ENCODE data around the gene SEPTIN12.

Gene SEPTIN12

GRCh38 chr16:4783951-4784336 lies 4.2 kb downstream of the SEPTIN12 start:
- no peak for DNase-seq (ENCODE audit: low spot score)

DNA sequence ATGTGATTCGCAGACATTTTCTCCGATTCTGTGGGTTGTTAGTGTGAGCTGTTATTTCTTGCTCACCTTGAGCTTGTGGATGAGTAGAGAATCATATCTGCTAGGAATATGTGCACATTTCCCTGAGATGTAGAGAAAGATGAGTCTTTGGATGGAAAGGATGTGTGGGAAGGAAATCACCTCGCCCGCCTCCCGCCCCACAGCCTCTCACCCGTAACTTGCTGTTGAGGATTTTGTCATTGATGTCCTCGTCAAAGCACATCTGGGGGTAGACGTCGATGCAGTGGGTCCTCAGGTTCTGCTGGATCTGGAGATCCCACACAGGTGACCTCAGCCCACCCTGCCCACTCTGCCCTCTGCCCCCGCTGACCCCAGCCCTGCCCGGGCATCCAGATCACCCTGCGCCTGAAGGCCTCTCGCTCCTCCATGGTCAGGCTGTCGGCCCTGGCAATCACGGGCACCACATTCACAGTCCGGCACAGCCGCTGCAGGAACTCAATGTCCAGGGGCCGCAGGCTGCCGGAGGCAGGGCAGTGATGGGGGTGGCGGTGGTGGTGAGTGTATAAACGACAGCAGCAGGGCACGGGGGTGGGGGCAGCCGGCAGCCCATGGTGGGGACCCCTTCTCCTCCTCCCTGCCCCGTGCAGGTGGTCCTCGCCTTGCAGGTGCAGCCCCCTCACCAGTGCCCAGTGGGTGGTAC lies 4.7 kb downstream of the SEPTIN12 start:
- no peak for DNase-seq (ENCODE audit: low spot score)

- no peak for DNase-seq (ENCODE audit: low spot score)
These were observed 7.9 kb downstream of the SEPTIN12 start for GRCh38 chr16:4780235-4780634.

GRCh38 chr16:4778050-4778392 lies 10.1 kb downstream of the SEPTIN12 start:
- DNase-seq (ENCODE audit: low spot score): no peak

- no peak for DNase-seq (ENCODE audit: low spot score)
These were observed 10.7 kb downstream of the SEPTIN12 start for GRCh38 chr16:4777339-4778049.

DNA sequence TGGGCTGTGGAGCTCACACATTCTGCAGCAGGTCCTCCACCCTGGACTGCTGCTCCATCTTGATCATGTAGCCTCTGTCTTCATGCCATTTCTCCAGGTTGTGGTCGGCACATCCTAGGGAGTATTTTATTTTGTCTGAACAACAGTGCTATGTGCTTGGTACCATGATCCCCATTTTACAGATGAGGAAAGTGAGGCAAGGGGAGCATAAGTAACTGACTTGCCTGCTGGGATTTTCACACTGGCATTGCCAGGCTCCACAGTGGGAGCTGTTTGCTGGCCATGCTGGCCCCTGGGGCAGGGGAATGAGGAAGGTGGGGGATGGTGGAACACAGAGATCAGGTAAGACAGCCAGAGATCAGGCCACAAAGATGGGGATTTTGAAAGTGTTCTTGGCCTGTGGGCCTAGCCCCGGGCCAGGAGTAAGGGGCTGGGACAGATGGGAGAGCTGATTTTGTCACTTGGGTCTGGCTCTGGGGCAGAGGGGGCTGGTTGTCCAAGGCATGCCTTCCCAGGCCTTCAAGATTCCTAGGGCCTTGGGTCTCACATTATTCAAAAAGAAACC lies 11.9 kb downstream of the SEPTIN12 start:
- no peak for DNase-seq (ENCODE audit: low spot score)

DNA sequence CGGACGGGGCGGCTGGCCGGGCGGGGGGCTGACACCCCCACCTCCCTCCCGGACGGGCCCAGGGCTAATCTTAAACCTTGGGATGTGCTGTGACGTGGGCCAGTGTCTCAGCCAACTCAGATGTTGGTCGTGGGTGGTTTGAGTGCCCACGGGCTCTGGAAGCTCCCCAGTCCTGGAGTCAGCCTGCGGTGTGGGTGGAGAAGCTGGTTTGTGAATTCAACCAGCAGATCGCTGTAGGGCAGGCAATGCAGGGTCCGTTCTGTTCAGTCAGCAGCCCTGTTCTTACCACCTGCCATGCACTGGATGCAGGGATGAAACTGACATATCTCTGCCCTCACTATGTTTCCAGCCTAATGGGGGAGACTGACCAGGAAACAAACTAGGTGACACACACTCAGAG lies 13.1 kb downstream of the SEPTIN12 start:
- no peak for DNase-seq (ENCODE audit: low spot score)

- no peak for DNase-seq (ENCODE audit: low spot score)
These were observed 15.8 kb downstream of the SEPTIN12 start for GRCh38 chr16:4772351-4772750.

DNA sequence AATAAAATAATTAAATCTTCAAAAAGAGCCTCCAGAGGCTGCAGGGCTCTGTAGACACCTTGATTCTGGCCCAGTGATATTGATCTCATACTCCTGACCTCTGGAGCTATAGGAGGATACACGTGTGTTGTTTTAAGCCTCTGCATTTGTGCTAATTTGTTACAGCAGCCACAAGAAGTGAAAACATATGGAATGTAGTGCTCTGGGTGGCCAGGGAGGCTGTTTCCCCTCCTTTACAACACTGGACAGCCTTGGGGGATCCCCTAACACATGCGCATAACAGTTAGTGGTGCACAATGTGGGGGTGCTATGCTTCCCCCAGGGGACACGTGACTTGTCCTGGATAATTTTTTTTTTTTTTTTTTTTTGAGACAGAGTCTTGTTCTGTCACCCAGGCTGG lies 16.5 kb downstream of the SEPTIN12 start:
- DNase-seq (ENCODE audit: low spot score): no peak

DNA sequence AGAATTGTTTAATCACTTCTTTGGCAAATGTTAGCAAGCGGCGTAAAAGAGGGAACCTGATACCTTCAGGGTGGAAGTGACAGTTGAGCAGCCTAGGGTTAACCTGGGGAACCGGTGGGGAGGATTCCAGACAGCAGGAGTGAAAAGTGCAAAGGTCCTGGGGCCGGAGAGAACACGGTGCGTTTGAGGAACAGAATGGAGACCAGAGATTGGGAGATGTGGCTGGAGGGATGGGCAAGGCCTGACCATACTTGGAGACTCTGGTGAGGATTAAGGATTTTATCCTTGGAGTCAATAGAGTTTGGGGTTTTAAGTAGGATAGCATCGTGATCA lies 18.9 kb downstream of the SEPTIN12 start:
- DNase-seq (ENCODE audit: low spot score): no peak

- DNase-seq (ENCODE audit: low spot score): peak; percentile 90
These were observed 19.4 kb downstream of the SEPTIN12 start for GRCh38 chr16:4768549-4769305.

GRCh38 chr16:4767872-4768548 lies 20.1 kb downstream of the SEPTIN12 start:
- no peak for DNase-seq (ENCODE audit: low spot score)

DNA sequence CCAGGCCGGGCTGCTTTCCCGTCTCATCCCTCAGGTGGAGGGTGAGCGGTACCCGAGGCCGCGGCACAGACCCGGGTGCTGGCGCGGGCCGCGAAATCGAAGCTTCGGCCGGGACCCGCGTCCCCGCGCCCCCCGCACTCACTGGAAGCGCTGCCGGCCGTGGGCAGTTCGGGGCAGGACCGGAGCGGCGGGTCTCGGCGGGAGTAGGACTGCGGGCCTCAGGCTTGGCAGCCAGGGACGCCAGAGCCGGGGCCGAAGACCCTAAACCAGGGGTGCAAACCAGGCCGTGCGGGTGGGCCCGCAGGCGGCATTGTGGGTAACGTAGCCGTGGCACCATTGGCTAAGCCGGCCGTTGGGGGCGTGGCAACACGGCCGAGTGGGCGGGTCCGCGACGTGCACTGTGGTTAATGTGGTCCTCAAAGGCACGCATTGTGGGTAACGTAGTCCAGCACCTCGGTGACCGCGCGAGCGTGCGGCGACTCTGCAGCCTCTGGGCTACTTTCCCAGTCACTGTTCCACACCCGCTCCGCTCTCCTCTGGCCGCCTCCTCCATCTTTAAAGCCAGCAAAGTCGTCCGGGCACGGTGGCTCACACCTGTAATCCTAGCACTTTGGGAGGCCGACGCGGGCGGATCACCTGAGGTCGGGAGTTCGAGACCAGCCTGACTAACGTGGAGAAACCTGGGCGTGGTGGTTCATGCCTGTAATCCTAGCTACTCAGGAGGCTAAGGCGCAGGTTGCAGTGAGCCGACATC lies 21.1 kb downstream of the SEPTIN12 start, which contains the start of gene ZNF500:
TSS of gene ZNF500 (minus strand) at position 288 of the 754 bp plus-strand sequence. CDS start 1,184 bp downstream, outside the sequence.
- DNase-seq (ENCODE audit: low spot score): peak; percentile 97

GRCh38 chr16:4765511-4766474 lies 22.4 kb downstream of the SEPTIN12 start:
- no peak for DNase-seq (ENCODE audit: low spot score)

DNA sequence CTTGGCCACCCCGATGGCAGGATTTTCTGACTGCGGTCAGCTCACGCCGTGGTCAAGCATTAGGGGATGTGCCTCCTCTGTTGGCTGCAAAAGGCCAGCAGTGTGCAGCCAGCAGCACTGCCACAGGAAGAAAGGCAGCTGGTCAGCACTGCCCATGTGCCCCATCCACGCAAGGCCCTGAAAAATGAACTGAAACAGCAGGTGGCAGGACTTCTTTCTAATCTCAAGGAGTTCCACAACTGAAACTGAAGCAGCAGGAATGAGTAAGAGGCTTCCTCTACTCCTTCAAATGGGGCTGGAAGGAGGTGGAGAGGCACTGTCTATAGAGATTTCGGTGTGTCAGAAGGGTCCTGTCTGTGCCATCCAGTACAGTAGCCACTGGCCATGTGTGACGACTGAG lies 24.4 kb downstream of the SEPTIN12 start:
- no peak for DNase-seq (ENCODE audit: low spot score)

DNA sequence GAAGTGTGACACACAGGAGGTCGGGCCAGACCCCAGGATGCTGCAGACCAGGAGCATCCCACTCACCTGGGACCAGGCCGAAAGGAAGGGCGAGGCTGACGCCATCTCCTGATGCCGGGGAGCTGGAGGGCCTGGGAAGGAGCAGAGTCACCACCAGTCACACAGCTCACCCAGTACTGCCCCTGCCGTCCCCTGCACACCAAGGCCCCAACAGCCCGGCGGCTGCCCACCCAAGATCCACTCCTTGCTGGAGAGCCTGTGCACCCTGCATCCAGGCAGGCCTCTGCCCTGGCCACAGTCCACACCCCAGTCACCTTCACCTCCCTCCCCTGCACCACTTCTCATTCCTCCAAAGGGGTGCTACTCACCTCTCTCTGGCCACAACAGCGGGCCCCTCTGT lies 25.9 kb downstream of the SEPTIN12 start:
- DNase-seq (ENCODE audit: low spot score): no peak

DNA sequence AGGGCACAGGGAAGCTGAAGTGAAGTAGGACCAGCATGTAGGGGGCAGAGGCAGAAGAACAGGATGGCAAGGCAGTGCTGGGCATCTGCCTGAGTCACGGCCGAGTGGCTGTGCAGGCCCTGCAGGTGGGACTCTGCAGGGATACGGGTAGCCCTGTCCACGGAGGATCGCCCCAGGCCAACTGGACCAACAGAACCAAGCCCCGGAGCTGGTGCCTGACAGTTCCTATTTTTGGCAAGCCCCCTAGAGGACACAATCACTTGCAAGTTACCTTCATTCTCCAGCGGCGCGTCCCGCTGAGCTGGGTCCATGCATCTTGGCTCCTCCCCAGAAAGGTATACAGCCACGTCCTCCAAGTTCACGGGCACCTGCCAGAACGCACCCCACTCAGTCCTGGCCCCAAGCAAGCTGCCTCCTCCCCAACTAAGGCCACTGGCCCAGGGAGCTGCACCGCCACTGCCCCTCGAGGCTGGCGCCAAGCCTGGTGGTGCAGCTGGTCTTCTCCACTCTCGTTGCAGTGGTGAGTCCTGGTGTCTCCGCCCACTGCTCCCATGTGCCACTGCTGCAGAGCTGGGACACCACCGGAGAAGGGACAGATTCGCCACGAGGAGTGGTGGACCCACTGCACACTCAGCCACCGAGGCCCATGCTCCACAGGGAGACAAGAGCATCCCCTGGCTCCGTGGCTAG lies 27.8 kb downstream of the SEPTIN12 start:
- DNase-seq (ENCODE audit: low spot score): no peak

DNA sequence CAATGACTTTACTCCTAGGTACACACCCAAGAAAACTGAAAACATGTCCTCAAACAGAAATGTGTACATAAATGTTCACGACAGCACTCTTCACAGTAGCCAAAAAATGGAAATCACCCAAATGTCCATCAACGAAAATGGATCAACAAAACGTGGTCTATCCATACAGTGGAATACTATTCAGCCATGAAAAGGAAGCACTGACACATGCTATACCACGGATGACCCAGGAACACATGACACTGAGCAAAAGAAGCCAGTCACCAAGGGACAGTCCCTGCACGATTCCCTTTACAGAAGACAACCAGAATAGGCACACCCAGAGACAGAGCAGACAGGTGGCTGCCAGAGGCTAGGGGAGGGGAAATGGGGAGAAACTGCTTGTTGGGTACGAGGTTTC lies 32.5 kb downstream of the SEPTIN12 start:
- DNase-seq (ENCODE audit: low spot score): no peak

DNA sequence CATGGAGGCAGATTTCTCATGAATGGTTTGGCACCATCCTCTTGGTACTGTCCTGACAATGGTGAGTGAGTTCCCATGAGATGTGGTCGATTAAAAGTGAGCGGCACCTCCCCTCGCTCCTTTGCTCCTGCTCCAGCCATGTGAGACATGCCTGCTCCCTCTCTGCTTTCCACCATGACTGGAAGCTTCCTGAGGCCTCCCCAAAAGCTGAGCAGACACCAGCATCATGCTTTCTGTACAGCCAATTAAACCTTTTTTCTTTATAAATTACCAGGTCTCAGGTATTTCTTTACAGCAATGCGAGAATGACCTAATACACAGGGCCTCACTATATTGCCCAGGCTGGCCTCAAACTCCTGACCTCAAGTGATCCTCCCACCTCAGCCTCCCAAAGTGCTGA lies 33.3 kb downstream of the SEPTIN12 start:
- no peak for DNase-seq (ENCODE audit: low spot score)

DNA sequence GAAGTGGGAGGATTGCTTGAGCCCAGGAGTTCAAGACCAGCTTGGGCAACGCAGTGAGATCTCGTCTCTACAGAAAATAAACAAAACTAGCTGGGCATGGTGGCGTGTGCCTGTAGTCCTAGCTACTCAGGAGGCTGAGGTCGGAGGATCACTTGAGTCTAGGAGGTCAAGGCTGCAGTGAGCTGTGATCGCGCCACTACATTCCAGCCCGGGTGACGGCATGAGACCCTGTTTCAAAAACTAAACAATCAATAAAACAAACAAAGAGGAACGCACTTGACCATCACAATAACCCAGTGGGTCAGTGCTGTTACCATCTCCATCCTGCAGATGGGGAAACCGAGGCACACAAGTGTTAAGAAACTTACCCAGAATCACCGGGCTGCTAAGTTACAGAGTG lies 34.9 kb downstream of the SEPTIN12 start:
- DNase-seq (ENCODE audit: low spot score): no peak

All from CD4-positive, alpha-beta T cell treated with Interleukin-2 at 100 ng/mL for 4 hours (primary cell).